MCF 10A (cell line): Measurements from ENCODE around the gene CACNA2D2. TPM values are rescaled to one million over a fixed set of nuclear protein-coding genes. Genes with fewer than 3 reads are reported as not detected.

Experiments
- BruUV-seq: library from RNA; stranded (reverse); fragments of 400-500 nt; replicated peaks from 2 replicates; lab custom pipeline; 2021; lab: Mats Ljungman, UMichigan
- CTCF ChIA-PET: fragments of 300-600 bp; sonication (Branson Sonifier 250); formaldehyde crosslinking; extraction: SDS; loops from one replicate; lab custom pipeline; 2021; ENCODE audit warnings: antibody characterized with exemption, inconsistent platforms; lab: Yijun Ruan, JAX
- POLR2A ChIA-PET: fragments of 300-600, 350-650 bp; sonication (Branson Sonifier 250); formaldehyde crosslinking; extraction: SDS; loops from one replicate; lab custom pipeline; 2020; ENCODE audit warnings: antibody characterized with exemption, inconsistent platforms; lab: Yijun Ruan, JAX
- DNase-seq: peaks from one replicate; pipeline ENCODE4 v3.0.0-alpha.2; 2018; ENCODE audit not compliant: unreplicated experiment
- H3K27ac Mint-ChIP-seq: one replicate; pipeline ENCODE4 v1.8.0; 2022; ENCODE audit warnings: mild to moderate bottlenecking, low read depth, mixed read lengths; ENCODE audit not compliant: unreplicated experiment
- H3K27me3 Mint-ChIP-seq: one replicate; pipeline ENCODE4 v1.8.0; 2022; ENCODE audit warnings: mixed read lengths; ENCODE audit not compliant: insufficient read depth, unreplicated experiment
- H3K36me3 Mint-ChIP-seq: one replicate; pipeline ENCODE4 v1.8.0; 2022; ENCODE audit warnings: mild to moderate bottlenecking, moderate library complexity, mixed read lengths; ENCODE audit not compliant: insufficient read depth, unreplicated experiment
- H3K4me1 Mint-ChIP-seq: one replicate; pipeline ENCODE4 v1.8.0; 2022; ENCODE audit warnings: mixed read lengths; ENCODE audit not compliant: insufficient read depth, unreplicated experiment
- H3K4me3 Mint-ChIP-seq: one replicate; pipeline ENCODE4 v1.8.0; 2022; ENCODE audit warnings: mild to moderate bottlenecking, moderate library complexity, mixed read lengths; ENCODE audit not compliant: unreplicated experiment
- H3K9me3 Mint-ChIP-seq: one replicate; pipeline ENCODE4 v1.8.0; 2022; ENCODE audit warnings: mixed read lengths; ENCODE audit not compliant: unreplicated experiment
- intact Hi-C: fragments of 100-400 bp; cut with micrococcal nuclease; formaldehyde crosslinking; loops from 2 replicates; pipeline ENCODE4 v1.14.1; 2022
- total RNA-seq: library from RNA; stranded (reverse); gene quantifications from 2 replicates; pipeline ENCODE4 v1.2.3, GENCODE V29; 2022
- TF ChIP-seq, protein P1 (sequence below): fragments of 200-600 bp; IDR thresholded peaks from one replicate; pipeline ENCODE4 v1.8.0; 2022; ENCODE audit warnings: antibody characterized with exemption, mild to moderate bottlenecking; ENCODE audit not compliant: unreplicated experiment

CACNA2D2 gene
- total RNA-seq, 1 experiment from 2014 or later = not detected

GRCh38 chr3:50536471-50537180 is 33.2 kb upstream of the CACNA2D2 start:
- BruUV-seq = no TSS peak
- Mint-ChIP-seq H3K27me3 (peaks cover 72% of the 10 kb centered on the region), H3K36me3 (no peaks in the 10 kb centered on the region), H3K4me3 (no peak overlapping the region), H3K9me3 (no peaks in the 10 kb centered on the region), H3K4me1 (peaks cover 10% of the 10 kb centered on the region), H3K27ac (no peak overlapping the region)
- TF ChIP-seq, protein P1, sequence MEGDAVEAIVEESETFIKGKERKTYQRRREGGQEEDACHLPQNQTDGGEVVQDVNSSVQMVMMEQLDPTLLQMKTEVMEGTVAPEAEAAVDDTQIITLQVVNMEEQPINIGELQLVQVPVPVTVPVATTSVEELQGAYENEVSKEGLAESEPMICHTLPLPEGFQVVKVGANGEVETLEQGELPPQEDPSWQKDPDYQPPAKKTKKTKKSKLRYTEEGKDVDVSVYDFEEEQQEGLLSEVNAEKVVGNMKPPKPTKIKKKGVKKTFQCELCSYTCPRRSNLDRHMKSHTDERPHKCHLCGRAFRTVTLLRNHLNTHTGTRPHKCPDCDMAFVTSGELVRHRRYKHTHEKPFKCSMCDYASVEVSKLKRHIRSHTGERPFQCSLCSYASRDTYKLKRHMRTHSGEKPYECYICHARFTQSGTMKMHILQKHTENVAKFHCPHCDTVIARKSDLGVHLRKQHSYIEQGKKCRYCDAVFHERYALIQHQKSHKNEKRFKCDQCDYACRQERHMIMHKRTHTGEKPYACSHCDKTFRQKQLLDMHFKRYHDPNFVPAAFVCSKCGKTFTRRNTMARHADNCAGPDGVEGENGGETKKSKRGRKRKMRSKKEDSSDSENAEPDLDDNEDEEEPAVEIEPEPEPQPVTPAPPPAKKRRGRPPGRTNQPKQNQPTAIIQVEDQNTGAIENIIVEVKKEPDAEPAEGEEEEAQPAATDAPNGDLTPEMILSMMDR = no peak
- ChIA-PET CTCF (interaction anchor here (1.2 to 3.0 kb wide), 4 partner anchors 13 to 564 kb away, joined by 3 to 13 read pairs (median 5); no protein-coding TSS in a partner anchor), POLR2A (interaction anchor here (1.2 kb wide), 1 partner anchor 10 kb away, joined by 3 read pairs; no protein-coding TSS in a partner anchor)
- no peak for DNase-seq
- intact Hi-C loops = no loop called here

GRCh38 chr3:50534681-50535330 is 31.4 kb upstream of the CACNA2D2 start:
- H3K4me3 Mint-ChIP-seq = no peak overlapping the region
- H3K4me1 Mint-ChIP-seq = peaks cover 10% of the 10 kb centered on the region
- DNase-seq = no peak
- no TSS peak for BruUV-seq
- no peaks in the 10 kb centered on the region for H3K9me3 Mint-ChIP-seq
- intact Hi-C loops = no loop called here
- no peak overlapping the region for H3K27ac Mint-ChIP-seq
- TF ChIP-seq, protein P1 = no peak
- CTCF ChIA-PET = interaction anchor here (0.6 to 1.6 kb wide), 2 partner anchors 15 to 1461 kb away, joined by 4 to 5 read pairs; partner anchors contain the start of gene RPL29
- no peaks in the 10 kb centered on the region for H3K36me3 Mint-ChIP-seq
- peaks cover 74% of the 10 kb centered on the region for H3K27me3 Mint-ChIP-seq
- POLR2A ChIA-PET = no interaction called here

DNA sequence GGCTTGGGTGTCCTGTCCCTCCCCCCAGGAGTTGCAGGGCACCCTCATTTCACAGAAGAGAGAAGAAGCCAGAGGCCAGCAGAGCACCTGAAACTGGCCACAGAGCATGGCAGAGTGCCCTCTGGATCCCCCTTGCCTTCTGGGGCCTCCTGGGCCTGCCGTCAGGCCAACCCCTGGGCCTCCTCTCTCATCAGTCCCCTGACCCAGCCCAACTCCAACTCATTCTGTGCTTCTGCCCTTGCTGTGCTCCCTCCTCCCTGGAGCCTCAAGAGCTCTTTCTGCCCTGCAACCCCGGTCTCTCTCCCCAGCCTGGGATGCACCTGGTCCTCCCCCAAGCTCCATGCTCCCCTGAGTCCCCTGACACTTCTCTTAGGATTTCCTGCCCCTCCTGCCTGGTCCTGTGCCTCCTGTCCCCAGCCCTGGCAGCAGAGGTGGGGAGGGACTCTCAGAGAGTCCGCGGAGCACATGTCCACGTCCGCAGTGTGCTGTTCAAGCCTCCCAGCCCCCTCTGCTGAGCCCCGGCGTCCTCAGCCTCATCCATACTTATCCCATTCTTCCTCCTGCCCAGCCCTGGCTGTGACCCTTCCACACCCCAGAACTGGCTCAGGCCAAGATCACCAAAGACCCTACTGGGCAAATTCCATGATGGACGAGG is 30.5 kb upstream of the CACNA2D2 start:
- peaks cover 71% of the 10 kb centered on the region for H3K27me3 Mint-ChIP-seq
- peaks cover 10% of the 10 kb centered on the region for H3K4me1 Mint-ChIP-seq
- ChIA-PET CTCF (interaction anchor here (0.5 to 1.6 kb wide), 3 partner anchors 16 to 183 kb away, joined by 3 to 5 read pairs (median 4); partner anchors contain the start of genes CYB561D2 and NPRL2), POLR2A (interaction anchor here (0.9 kb wide), 1 partner anchor 10 kb away, joined by 3 read pairs; no protein-coding TSS in a partner anchor)
- BruUV-seq = no TSS peak
- TF ChIP-seq, protein P1 = no peak
- H3K36me3 Mint-ChIP-seq = no peaks in the 10 kb centered on the region
- H3K4me3 Mint-ChIP-seq = no peak overlapping the region
- DNase-seq = no peak
- intact Hi-C loops = no loop called here
- no peaks in the 10 kb centered on the region for H3K9me3 Mint-ChIP-seq
- no peak overlapping the region for H3K27ac Mint-ChIP-seq
